Gastrocnemius medialis (tissue), 4 donors: ENCODE results near the gene PEAK3. TPM values are rescaled to one million over a fixed set of nuclear protein-coding genes. Genes with fewer than 3 reads are reported as not detected.

Experiments
- ATAC-seq, 2 donors: fragments of 150-250 bp; one replicate each; pipeline ENCODE4 v1.9.1; 2016
- DNase-seq, 2 donors: peaks; one replicate each; pipeline ENCODE4 v3.0.0-alpha.2; 2019
- H3K27ac ChIP-seq, 4 donors: fragments of 200-600 bp; sonication (generic); 1 replicate in 1 of 4; 2 replicates in 3 of 4; pipeline ENCODE4 v1.5.1; 2016 to 2018; ENCODE audit warnings: mild to moderate bottlenecking in 2 of 4, moderate library complexity in 1 of 4
- H3K27me3 ChIP-seq, 3 donors: fragments of 200-600 bp; sonication (generic) in 2 of 3; 1 replicate in 1 of 3; 2 replicates in 2 of 3; pipeline versions ENCODE4 v1.5.1 to v1.6.0; 2016 to 2019; ENCODE audit warnings: mild to moderate bottlenecking in 1 of 3, moderate library complexity in 1 of 3
- H3K36me3 ChIP-seq, 2 donors: fragments of 200-600 bp; sonication (generic) in 1 of 2; one replicate each; pipeline ENCODE4 v1.5.1; 2017 to 2018
- H3K4me1 ChIP-seq, 2 donors: fragments of 200-600 bp; sonication (generic) in 1 of 2; one replicate each; pipeline ENCODE4 v1.5.1; 2016 to 2017; ENCODE audit warnings: mild to moderate bottlenecking in 2 of 2
- H3K4me3 ChIP-seq, 4 donors: fragments of 200-600 bp; sonication (generic) in 3 of 4; 1 replicate in 1 of 4; 2 replicates in 3 of 4; pipeline ENCODE4 v1.5.1; 2016 to 2019; ENCODE audit warnings: mild to moderate bottlenecking in 2 of 4
- H3K9me3 ChIP-seq, 3 donors: fragments of 200-600 bp; sonication (generic) in 2 of 3; 1 replicate in 1 of 3; 2 replicates in 2 of 3; pipeline ENCODE4 v1.5.1; 2016 to 2019
- POLR2A ChIP-seq, 2 donors: fragments of 450-650 bp; IDR thresholded peaks; one replicate each; pipeline ENCODE4 v1.6.1; 2017; ENCODE audit warnings: antibody characterized with exemption in 2 of 2, mild to moderate bottlenecking in 2 of 2, moderate library complexity in 2 of 2
- in situ Hi-C, 4 donors: fragments of 200-750 bp; cut with MboI; loops; one replicate each; pipeline versions ENCODE4 v1.15.0 to v1.8.0; 2017; ENCODE audit warnings: low sequenced_read_pairs in 4 of 4
- intact Hi-C: fragments of 100-400 bp; cut with DNase I; formaldehyde crosslinking; loops from one replicate; pipeline ENCODE4 v1.15.1; 2023; ENCODE audit warnings: low total_unique reads
- microRNA counts, 2 donors: library from miRNA; unstranded; fragments of <30 nt; microRNA quantifications; one replicate each; lab custom pipeline; 2016
- microRNA-seq, 2 donors: library from miRNA; unstranded; fragments of <30 nt; microRNA quantifications; one replicate each; pipeline ENCODE4, GENCODE V29; 2016; ENCODE audit warnings: borderline replicate concordance in 2 of 2
- total RNA-seq, 4 donors: library from RNA; depleted of rRNA; stranded (reverse); fragments of >200 nt; gene quantifications; one replicate each; pipeline versions ENCODE4 v1.1.0 to v1.2.3, GENCODE V29; 2016
- TF ChIP-seq, protein P1 (sequence below), 5 experiments: fragments of 450-650 bp in 3 of 5; fragments of 200-600 bp in 2 of 5; sonication (generic) in 2 of 5; IDR thresholded peaks in 4 of 5; conservative IDR thresholded peaks in 1 of 5; 1 replicate in 4 of 5; 2 replicates in 1 of 5; pipeline ENCODE4 v1.5.1; 2016 to 2019; ENCODE audit warnings: antibody characterized with exemption in 5 of 5, mild to moderate bottlenecking in 3 of 5, moderate library complexity in 3 of 5

PEAK3 gene
- total RNA-seq, 4 donors from 2014 or later, result 0.11 TPM; not detected in 3

DNA sequence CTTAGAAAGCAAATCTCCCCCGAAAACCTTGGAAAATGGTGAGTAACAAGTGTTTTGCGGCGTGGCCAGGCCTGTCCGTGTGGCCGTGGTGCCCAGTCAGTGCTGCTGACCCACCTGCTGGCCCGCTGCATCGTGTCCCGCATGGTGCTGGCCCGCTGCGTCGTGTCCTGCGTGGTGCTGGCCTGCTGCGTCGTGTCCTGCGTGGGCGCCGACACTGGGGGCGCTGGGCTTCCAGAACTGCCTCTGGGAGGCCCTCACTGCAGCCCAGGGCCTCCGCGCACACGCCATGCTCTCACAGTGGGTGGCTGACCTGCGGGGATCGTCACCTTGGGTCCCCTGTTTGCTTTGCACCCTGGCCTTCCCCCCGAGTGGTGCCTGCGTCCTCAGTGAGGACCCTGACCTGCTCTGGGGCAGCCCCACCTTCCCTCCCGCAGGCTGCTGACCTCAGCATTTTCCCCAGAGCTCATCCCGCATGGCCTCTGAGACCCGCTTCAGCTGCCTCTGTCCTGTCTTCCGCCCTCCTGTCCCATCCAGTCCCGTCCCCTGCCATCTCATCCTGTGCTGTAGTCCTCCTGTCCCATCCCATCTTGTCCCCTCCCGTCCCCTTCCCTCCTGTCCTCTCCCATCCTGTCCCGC is 56.4 kb downstream of the PEAK3 start:
- TF ChIP-seq, protein P1, sequence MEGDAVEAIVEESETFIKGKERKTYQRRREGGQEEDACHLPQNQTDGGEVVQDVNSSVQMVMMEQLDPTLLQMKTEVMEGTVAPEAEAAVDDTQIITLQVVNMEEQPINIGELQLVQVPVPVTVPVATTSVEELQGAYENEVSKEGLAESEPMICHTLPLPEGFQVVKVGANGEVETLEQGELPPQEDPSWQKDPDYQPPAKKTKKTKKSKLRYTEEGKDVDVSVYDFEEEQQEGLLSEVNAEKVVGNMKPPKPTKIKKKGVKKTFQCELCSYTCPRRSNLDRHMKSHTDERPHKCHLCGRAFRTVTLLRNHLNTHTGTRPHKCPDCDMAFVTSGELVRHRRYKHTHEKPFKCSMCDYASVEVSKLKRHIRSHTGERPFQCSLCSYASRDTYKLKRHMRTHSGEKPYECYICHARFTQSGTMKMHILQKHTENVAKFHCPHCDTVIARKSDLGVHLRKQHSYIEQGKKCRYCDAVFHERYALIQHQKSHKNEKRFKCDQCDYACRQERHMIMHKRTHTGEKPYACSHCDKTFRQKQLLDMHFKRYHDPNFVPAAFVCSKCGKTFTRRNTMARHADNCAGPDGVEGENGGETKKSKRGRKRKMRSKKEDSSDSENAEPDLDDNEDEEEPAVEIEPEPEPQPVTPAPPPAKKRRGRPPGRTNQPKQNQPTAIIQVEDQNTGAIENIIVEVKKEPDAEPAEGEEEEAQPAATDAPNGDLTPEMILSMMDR (IDR thresholded peaks at IDR 0.05 in 4 of 5, conservative IDR thresholded peaks at IDR 0.05 in 1 of 5), result no peak
- no peak for TF ChIP-seq POLR2A (IDR thresholded peaks at IDR 0.05)
- H3K27ac ChIP-seq, result no peak overlapping the region
- no peak for ATAC-seq
- peaks cover 3 to 14% of the 10 kb centered on the region in 2 donors for H3K4me1 ChIP-seq
- H3K27me3 ChIP-seq, result no peaks in the 10 kb centered on the region
- in situ Hi-C loops (no loop called here), intact Hi-C loops (no loop called here)
- H3K4me3 ChIP-seq, result no peak overlapping the region
- peaks cover 0 to 69% of the 10 kb centered on the region in 2 donors for H3K36me3 ChIP-seq
- DNase-seq, result no peak
- no peaks in the 10 kb centered on the region for H3K9me3 ChIP-seq

DNA sequence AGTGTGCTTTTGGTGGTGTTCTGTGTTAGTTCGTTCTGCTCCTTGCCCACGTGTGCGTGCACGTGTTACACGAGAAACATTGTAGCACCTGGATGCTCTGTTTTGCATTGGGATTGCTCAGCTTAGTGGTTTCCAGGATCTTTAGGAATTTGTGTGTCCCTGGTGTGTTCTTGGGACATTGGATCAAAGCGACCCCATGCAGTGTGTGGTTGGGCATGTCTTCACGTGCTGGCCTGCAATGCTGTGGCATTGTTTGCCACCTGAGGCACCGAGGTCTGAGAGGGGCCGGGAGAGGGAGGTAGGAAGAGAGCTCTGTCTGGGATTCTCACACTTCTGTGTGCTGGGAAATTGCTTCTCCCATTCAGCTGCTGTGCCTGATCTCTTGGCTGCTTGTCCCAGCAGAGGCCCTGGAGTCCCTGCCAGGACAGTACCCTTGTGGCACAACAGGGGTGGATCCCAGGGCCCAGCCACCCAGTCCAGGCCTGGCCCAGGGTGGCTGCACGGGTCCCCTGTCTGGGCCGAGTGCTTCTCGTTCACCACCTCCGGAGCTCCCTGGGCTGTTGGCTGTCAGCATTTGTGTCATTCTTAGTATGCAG is 57.1 kb downstream of the PEAK3 start:
- peaks cover 0 to 68% of the 10 kb centered on the region in 2 donors for H3K36me3 ChIP-seq
- DNase-seq, result no peak
- no peaks in the 10 kb centered on the region for H3K9me3 ChIP-seq
- H3K4me3 ChIP-seq, result no peak overlapping the region
- ATAC-seq, result no peak
- H3K27me3 ChIP-seq, result no peaks in the 10 kb centered on the region
- H3K4me1 ChIP-seq, result peaks cover 0 to 11% of the 10 kb centered on the region in 2 donors
- intact Hi-C loops (no loop called here), in situ Hi-C loops (loop anchor here in 1 of 4 donors (5.0 kb wide), 1 partner anchor 68 kb away; no protein-coding TSS in a partner anchor)
- no peak overlapping the region for H3K27ac ChIP-seq
- TF ChIP-seq, protein P1 (IDR thresholded peaks at IDR 0.05 in 4 of 5, conservative IDR thresholded peaks at IDR 0.05 in 1 of 5), result no peak
- TF ChIP-seq POLR2A (IDR thresholded peaks at IDR 0.05), result no peak

MicroRNAs encoded within 50 kb of the gene (microRNA counts, 767-probe panel; counts per million panel counts)
- microRNA hsa-miR-1227 (lab: Ali Mortazavi, UCI), result 356 to 448 counts per million in 2 donors

Small RNA genes within 50 kb of the gene (microRNA-seq; reads per million reads assigned to microRNA genes)
- gene MIR1227 (0 to 1.2 reads per million in 2 donors), gene MIR4321 (0 reads per million in 2 donors)

Other genes starting within 250 kb of the PEAK3 start
- gene MKNK2, start 230.9 kb downstream of the PEAK3 start, total RNA-seq, result 1,000 to 10,000 TPM; 1,858 to 2,149 (median 1,965) TPM
- 10 to 100 TPM; 16.0 to 30.8 (median 22.2) TPM for gene MOB3A, start 185.8 kb downstream of the PEAK3 start, total RNA-seq
- gene IZUMO4, start 185.3 kb downstream of the PEAK3 start, total RNA-seq, result 1 to 10 TPM in 1 of 4 donors, under 1 TPM in 1, not detected in 2; 0.93 to 1.4 TPM
- gene AP3D1, start 130.6 kb downstream of the PEAK3 start, total RNA-seq, result 100 to 1,000 TPM in 1 of 4 donors, 10 to 100 TPM in 3; 71.0 to 139 (median 99.0) TPM
- gene DOT1L, start 118.2 kb downstream of the PEAK3 start, total RNA-seq, result 10 to 100 TPM in 3 of 4 donors, 1 to 10 TPM in 1; 9.3 to 48.5 (median 15.8) TPM
- gene PLEKHJ1, start 45.8 kb downstream of the PEAK3 start, total RNA-seq, result 10 to 100 TPM; 50.1 to 72.4 (median 61.6) TPM
- gene SF3A2, start 45.4 kb downstream of the PEAK3 start, total RNA-seq, result 10 to 100 TPM; 23.9 to 29.2 (median 26.5) TPM
- gene AMH, start 32.9 kb downstream of the PEAK3 start, total RNA-seq, result 1 to 10 TPM in 2 of 4 donors, under 1 TPM in 2; 0.80 to 3.9 (median 1.2) TPM
- 100 to 1,000 TPM; 152 to 383 (median 303) TPM for gene JSRP1, start 25.8 kb downstream of the PEAK3 start, total RNA-seq
- gene LINGO3, start 26.0 kb upstream of the PEAK3 start, total RNA-seq, result not detected
- 100 to 1,000 TPM in 1 of 4 donors, 10 to 100 TPM in 3; 70.0 to 109 (median 77.5) TPM for gene LSM7, start 46.4 kb upstream of the PEAK3 start, total RNA-seq
- gene SPPL2B, start 46.5 kb upstream of the PEAK3 start, total RNA-seq, result 10 to 100 TPM; 18.1 to 27.7 (median 23.2) TPM
- not detected for gene TMPRSS9, start 78.1 kb upstream of the PEAK3 start, total RNA-seq
- gene TIMM13, start 145.4 kb upstream of the PEAK3 start, total RNA-seq, result 10 to 100 TPM; 23.7 to 60.3 (median 46.8) TPM
- gene LMNB2, start 174.8 kb upstream of the PEAK3 start, total RNA-seq, result 10 to 100 TPM; 14.8 to 34.1 (median 23.6) TPM
- 10 to 100 TPM; 32.2 to 48.7 (median 41.7) TPM for gene GADD45B, start 194.0 kb upstream of the PEAK3 start, total RNA-seq